CD4-positive, alpha-beta memory T cell (primary cell): Measurements from ENCODE around the gene BMP8B. TPM values are rescaled to one million over a fixed set of nuclear protein-coding genes. Genes with fewer than 3 reads are reported as not detected.
"Not testable (repeated sequence)": the region's sequence is repeated elsewhere in the genome, so short reads cannot be mapped to it uniquely, and the experiment has no call there.

ENCODE experiments used
- CTCF ChIA-PET: fragments of 350-600 bp; sonication (Branson Sonifier 250); formaldehyde crosslinking; loops from one replicate; lab custom pipeline; 2021; ENCODE audit warnings: inconsistent platforms; ENCODE audit not compliant: partially characterized antibody; lab: Charles Lee
- POLR2A ChIA-PET: fragments of 350-600 bp; sonication (Branson Sonifier 250); formaldehyde crosslinking; loops from one replicate; lab custom pipeline; 2021; ENCODE audit not compliant: partially characterized antibody; lab: Charles Lee
- DNase-seq, 5 donors: peaks; one replicate each; pipeline versions ENCODE4 v3.0.0 to v3.0.0-alpha.2; 2020 to 2022; ENCODE audit warnings: mixed read lengths in 1 of 5
- H3K27ac ChIP-seq: one replicate; pipeline ENCODE4 v1.7.0; 2013; ENCODE audit warnings: low read depth, low read length
- H3K27me3 ChIP-seq: 2 replicates; pipeline ENCODE4 v1.7.0; 2013; ENCODE audit warnings: mild to moderate bottlenecking, low read length, moderate library complexity; ENCODE audit not compliant: insufficient read depth
- H3K36me3 ChIP-seq: 2 replicates; pipeline ENCODE4 v1.7.0; 2013; ENCODE audit warnings: mild to moderate bottlenecking, low read length, moderate library complexity; ENCODE audit not compliant: insufficient read depth
- H3K4me1 ChIP-seq: 2 replicates; pipeline ENCODE4 v1.7.0; 2013; ENCODE audit warnings: mild to moderate bottlenecking, low read length, moderate library complexity; ENCODE audit not compliant: insufficient read depth
- H3K4me3 ChIP-seq, 2 donors: one replicate each; pipeline ENCODE4 v1.7.0; 2013; ENCODE audit warnings: low read length in 2 of 2, mild to moderate bottlenecking in 1 of 2
- H3K9me3 ChIP-seq, 2 donors: one replicate each; pipeline ENCODE4 v1.7.0; 2013; ENCODE audit warnings: low read length in 2 of 2, control low read depth in 1 of 2; ENCODE audit not compliant: control insufficient read depth in 1 of 2
- H3K27ac Mint-ChIP-seq, 7 donors: one replicate each; pipeline ENCODE4 v1.8.0; 2020 to 2021; ENCODE audit warnings: mixed read lengths in 7 of 7, mild to moderate bottlenecking in 6 of 7, inconsistent platforms in 3 of 7, moderate library complexity in 3 of 7
- H3K27me3 Mint-ChIP-seq, 2 donors: one replicate each; pipeline ENCODE4 v1.8.0; 2020 to 2021; ENCODE audit warnings: mixed read lengths in 2 of 2
- H3K36me3 Mint-ChIP-seq, 2 donors: one replicate each; pipeline ENCODE4 v1.8.0; 2020 to 2021; ENCODE audit warnings: mixed read lengths in 2 of 2, inconsistent platforms in 1 of 2, mild to moderate bottlenecking in 1 of 2
- H3K4me1 Mint-ChIP-seq, 4 donors: one replicate each; pipeline ENCODE4 v1.8.0; 2020 to 2021; ENCODE audit warnings: mixed read lengths in 4 of 4, mild to moderate bottlenecking in 1 of 4
- H3K4me3 Mint-ChIP-seq, 8 donors: one replicate each; pipeline ENCODE4 v1.8.0; 2020 to 2021; ENCODE audit warnings: mixed read lengths in 8 of 8, mild to moderate bottlenecking in 7 of 8, moderate library complexity in 6 of 8, inconsistent platforms in 3 of 8
- H3K9me3 Mint-ChIP-seq, 8 donors: one replicate each; pipeline ENCODE4 v1.8.0; 2020 to 2021; ENCODE audit warnings: mixed read lengths in 8 of 8, mild to moderate bottlenecking in 5 of 8, inconsistent platforms in 3 of 8, moderate library complexity in 1 of 8
- intact Hi-C: fragments of 100-400 bp; cut with micrococcal nuclease; formaldehyde crosslinking; loops from one replicate; pipeline ENCODE4 v1.15.1; 2023
- polyA plus RNA-seq, 2 donors: library from polyadenylated mRNA; unstranded; fragments of 300-500 nt; fragmentation: Illumina TruSeq; gene quantifications; one replicate each; pipeline ENCODE4 v1.2.3, GENCODE V29; 2021
- total RNA-seq, 2 experiments: library from RNA; stranded (reverse); gene quantifications; one replicate each; pipeline ENCODE4 v1.2.3, GENCODE V29; 2021

BMP8B gene
- total and polyA plus RNA-seq, 4 experiments from 2014 or later = 0.03 to 0.99 (median 0.48) TPM

GRCh38 chr1:39779137-39779536 lies 9.5 kb downstream of the BMP8B start:
- Mint-ChIP-seq H3K36me3 (no peaks in the 10 kb centered on the region), H3K4me3 (no peak overlapping the region), H3K4me1 (no peaks in the 10 kb centered on the region), H3K27me3 (no peaks in the 10 kb centered on the region), H3K27ac (no peak overlapping the region), H3K9me3 (no peaks in the 10 kb centered on the region)
- Histone ChIP-seq H3K4me1 (no peaks in the 10 kb centered on the region), H3K27ac (no peak overlapping the region), H3K27me3 (no peaks in the 10 kb centered on the region), H3K9me3 (no peaks in the 10 kb centered on the region), H3K4me3 (no peak overlapping the region), H3K36me3 (no peaks in the 10 kb centered on the region)
- no peak for DNase-seq
- ChIA-PET CTCF (no interaction called here), POLR2A (no interaction called here)
- intact Hi-C loops = no loop called here

GRCh38 chr1:39778463-39779099 lies 10.1 kb downstream of the BMP8B start:
- H3K36me3 ChIP-seq, POLR2A ChIA-PET, H3K36me3 Mint-ChIP-seq, H3K4me1 Mint-ChIP-seq, H3K9me3 Mint-ChIP-seq, CTCF ChIA-PET, H3K9me3 ChIP-seq, H3K4me3 ChIP-seq, intact Hi-C loops, H3K4me3 Mint-ChIP-seq, H3K27me3 Mint-ChIP-seq, H3K27me3 ChIP-seq, DNase-seq, H3K27ac ChIP-seq, H3K27ac Mint-ChIP-seq, H3K4me1 ChIP-seq: not testable (repeated sequence)

GRCh38 chr1:39777896-39778295 lies 10.8 kb downstream of the BMP8B start:
- H3K27me3 ChIP-seq, H3K36me3 Mint-ChIP-seq, H3K4me3 ChIP-seq, DNase-seq, H3K27me3 Mint-ChIP-seq, H3K36me3 ChIP-seq, H3K4me3 Mint-ChIP-seq, POLR2A ChIA-PET, H3K27ac Mint-ChIP-seq, CTCF ChIA-PET, H3K9me3 ChIP-seq, H3K27ac ChIP-seq, intact Hi-C loops, H3K4me1 ChIP-seq, H3K4me1 Mint-ChIP-seq, H3K9me3 Mint-ChIP-seq: not testable (repeated sequence)

GRCh38 chr1:39777306-39777705 lies 11.4 kb downstream of the BMP8B start:
- ChIA-PET POLR2A (no interaction called here), CTCF (no interaction called here)
- H3K27ac ChIP-seq = no peak overlapping the region
- intact Hi-C loops = no loop called here
- H3K4me3 ChIP-seq = no peak overlapping the region
- no peaks in the 10 kb centered on the region for H3K27me3 ChIP-seq
- no peak for DNase-seq
- no peaks in the 10 kb centered on the region for H3K9me3 ChIP-seq
- H3K27me3 Mint-ChIP-seq = no peaks in the 10 kb centered on the region
- no peaks in the 10 kb centered on the region for H3K36me3 Mint-ChIP-seq
- no peak overlapping the region for H3K27ac Mint-ChIP-seq
- H3K36me3 ChIP-seq = no peaks in the 10 kb centered on the region
- H3K4me1 Mint-ChIP-seq = no peaks in the 10 kb centered on the region
- H3K9me3 Mint-ChIP-seq = no peaks in the 10 kb centered on the region
- no peak overlapping the region for H3K4me3 Mint-ChIP-seq
- no peaks in the 10 kb centered on the region for H3K4me1 ChIP-seq

- Mint-ChIP-seq H3K27me3 (no peaks in the 10 kb centered on the region), H3K36me3 (no peaks in the 10 kb centered on the region), H3K9me3 (no peaks in the 10 kb centered on the region), H3K4me3 (no peak overlapping the region), H3K4me1 (no peaks in the 10 kb centered on the region), H3K27ac (no peak overlapping the region)
- intact Hi-C loops = no loop called here
- ChIA-PET POLR2A (no interaction called here), CTCF (no interaction called here)
- DNase-seq = no peak
- no peaks in the 10 kb centered on the region for H3K27me3 ChIP-seq
- H3K9me3 ChIP-seq = no peaks in the 10 kb centered on the region
- no peaks in the 10 kb centered on the region for H3K36me3 ChIP-seq
- no peak overlapping the region for H3K27ac ChIP-seq
- H3K4me1 ChIP-seq = no peaks in the 10 kb centered on the region
- no peak overlapping the region for H3K4me3 ChIP-seq
Observed at GRCh38 chr1:39776886-39777285, 11.8 kb downstream of the BMP8B start.

GRCh38 chr1:39776400-39776713 lies 12.3 kb downstream of the BMP8B start:
- intact Hi-C loops = no loop called here
- CTCF ChIA-PET = no interaction called here
- H3K4me1 Mint-ChIP-seq = no peaks in the 10 kb centered on the region
- H3K4me3 Mint-ChIP-seq = no peak overlapping the region
- H3K4me3 ChIP-seq = no peak overlapping the region
- H3K27ac Mint-ChIP-seq = no peak overlapping the region
- no peaks in the 10 kb centered on the region for H3K4me1 ChIP-seq
- H3K9me3 ChIP-seq = no peaks in the 10 kb centered on the region
- H3K27me3 ChIP-seq = no peaks in the 10 kb centered on the region
- no peak overlapping the region for H3K27ac ChIP-seq
- no peak for DNase-seq
- no peaks in the 10 kb centered on the region for H3K27me3 Mint-ChIP-seq
- H3K36me3 ChIP-seq = no peaks in the 10 kb centered on the region
- no peaks in the 10 kb centered on the region for H3K36me3 Mint-ChIP-seq
- no peaks in the 10 kb centered on the region for H3K9me3 Mint-ChIP-seq
- POLR2A ChIA-PET = no interaction called here

GRCh38 chr1:39775676-39776399 lies 12.8 kb downstream of the BMP8B start:
- DNase-seq, POLR2A ChIA-PET, H3K27ac ChIP-seq: not testable (repeated sequence)

More at GRCh38 chr1:39775676-39776399, 12.8 kb downstream of the BMP8B start:
- H3K4me1 Mint-ChIP-seq, H3K9me3 ChIP-seq, H3K4me1 ChIP-seq, H3K36me3 Mint-ChIP-seq, intact Hi-C loops, H3K9me3 Mint-ChIP-seq, H3K27ac Mint-ChIP-seq, H3K27me3 ChIP-seq, H3K4me3 ChIP-seq, CTCF ChIA-PET, H3K4me3 Mint-ChIP-seq, H3K36me3 ChIP-seq, H3K27me3 Mint-ChIP-seq: not testable (repeated sequence)
